Fibroblast of upper back skin (primary cell): ENCODE measurements around the gene AGAP1.

Experiments used
- DNase-seq: peaks from one replicate; pipeline ENCODE4 v3.0.0-alpha.2; 2013

AGAP1 gene

GRCh38 chr2:236169151-236169721, 675.4 kb downstream of the AGAP1 start:
- no peak for DNase-seq

- DNase-seq = no peak
Measured at GRCh38 chr2:236169741-236170589, 676.1 kb downstream of the AGAP1 start.

GRCh38 chr2:236170590-236171165, 676.8 kb downstream of the AGAP1 start:
- DNase-seq = no peak

GRCh38 chr2:236171181-236171679, 677.4 kb downstream of the AGAP1 start:
- DNase-seq = no peak

GRCh38 chr2:236171680-236172254, 677.9 kb downstream of the AGAP1 start:
- DNase-seq = no peak

GRCh38 chr2:236172255-236173035, 678.6 kb downstream of the AGAP1 start:
- DNase-seq = no peak

- no peak for DNase-seq
Measured at GRCh38 chr2:236173036-236173728, 679.3 kb downstream of the AGAP1 start.

GRCh38 chr2:236173729-236174607, 680.1 kb downstream of the AGAP1 start:
- DNase-seq = no peak

GRCh38 chr2:236175548-236176150, 681.8 kb downstream of the AGAP1 start:
- DNase-seq = no peak

GRCh38 chr2:236176417-236176816, 682.6 kb downstream of the AGAP1 start:
- peak; percentile 32 for DNase-seq

GRCh38 chr2:236176951-236177350, 683.1 kb downstream of the AGAP1 start:
- no peak for DNase-seq

GRCh38 chr2:236177604-236177966, 683.7 kb downstream of the AGAP1 start:
- peak; percentile 46 for DNase-seq

GRCh38 chr2:236177967-236178889, 684.4 kb downstream of the AGAP1 start:
- DNase-seq = peak; percentile 56

- DNase-seq = no peak
Measured at GRCh38 chr2:236178890-236179235, 685.0 kb downstream of the AGAP1 start.

GRCh38 chr2:236179236-236180075, 685.6 kb downstream of the AGAP1 start:
- DNase-seq = no peak

GRCh38 chr2:236180076-236180816, 686.4 kb downstream of the AGAP1 start:
- peak; percentile 65 for DNase-seq

GRCh38 chr2:236180831-236181453, 687.1 kb downstream of the AGAP1 start:
- peak; percentile 66 for DNase-seq
